ENCODE results near the gene PLXDC2.

PLXDC2 gene

DNA sequence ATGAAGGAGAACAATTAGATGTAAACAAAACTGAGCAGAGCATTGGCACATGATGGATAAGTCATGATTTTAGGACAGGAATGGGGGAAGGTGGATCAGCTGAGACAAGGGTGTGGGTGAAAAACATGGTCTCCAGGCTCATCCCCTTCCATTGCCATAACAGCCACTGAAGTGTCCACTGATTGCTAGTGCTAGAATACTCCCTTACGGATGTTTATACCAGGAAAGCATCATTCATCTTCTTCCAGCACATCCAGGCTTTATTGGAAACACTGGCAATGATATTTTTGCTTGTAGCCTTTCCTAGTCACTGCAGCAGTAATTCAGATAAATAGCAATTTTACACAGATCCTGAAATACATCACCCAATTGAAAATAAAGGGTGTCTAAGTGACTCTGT, 259.5 kb downstream of the PLXDC2 start:
- no peak for DNase-seq

DNA sequence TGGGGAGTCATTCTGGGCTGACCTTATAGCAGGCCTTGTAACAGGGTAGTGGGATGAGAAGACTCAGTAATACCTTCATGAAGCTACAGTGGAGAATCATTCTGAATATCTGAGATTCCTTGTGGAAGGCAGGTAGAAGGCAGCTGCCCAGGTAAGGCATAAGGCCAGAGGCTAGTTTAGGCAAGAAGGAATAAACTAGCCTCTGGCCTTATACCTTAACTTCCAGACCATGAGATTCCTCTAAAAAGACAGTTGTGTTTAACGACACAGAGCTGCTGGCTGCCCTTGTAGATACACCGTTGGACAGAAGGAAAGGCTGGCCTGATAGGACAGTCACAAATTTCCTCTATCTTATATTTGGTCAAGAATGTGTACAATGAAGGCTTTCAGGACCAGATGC, 268.2 kb downstream of the PLXDC2 start:
- DNase-seq: no peak

DNA sequence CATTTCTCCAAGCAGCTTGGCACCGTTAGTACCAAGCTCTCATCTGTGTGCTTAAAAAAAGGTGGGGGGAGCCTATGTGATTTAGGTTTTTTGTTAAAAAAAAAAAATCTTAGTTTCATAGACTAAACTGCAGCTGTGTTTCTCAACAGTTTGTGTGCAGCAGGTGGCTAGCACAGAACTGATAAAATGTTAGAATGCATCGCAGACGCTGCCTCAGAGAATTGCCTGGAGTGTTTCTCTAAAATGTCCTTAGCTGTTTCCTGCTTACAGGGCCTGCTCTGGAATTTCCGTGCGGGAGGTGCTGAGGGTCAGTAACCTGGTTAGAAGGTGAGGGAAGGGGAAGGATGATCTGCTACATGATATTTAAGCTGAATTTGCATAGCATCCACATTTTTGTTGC, 268.9 kb downstream of the PLXDC2 start:
- DNase-seq: no peak

DNA sequence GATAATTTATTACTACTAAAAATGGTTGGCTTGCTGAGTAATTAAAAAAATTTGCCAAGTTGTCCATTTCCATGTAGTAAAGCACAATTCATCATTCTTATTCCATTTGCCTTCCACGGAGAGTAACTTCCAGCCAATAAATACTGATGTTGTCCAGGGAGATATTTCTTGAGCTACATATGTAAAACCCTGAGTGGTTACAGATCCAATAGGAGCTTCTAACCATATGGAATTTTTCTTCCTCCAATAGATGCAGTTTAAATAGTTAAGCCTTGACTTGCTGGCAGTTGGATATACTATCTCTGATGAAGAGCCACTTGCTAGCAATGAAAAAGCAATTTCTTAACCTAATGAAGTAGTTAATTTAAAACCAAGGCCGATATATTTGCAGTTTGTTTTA, 271.1 kb downstream of the PLXDC2 start:
- DNase-seq: no peak

DNA sequence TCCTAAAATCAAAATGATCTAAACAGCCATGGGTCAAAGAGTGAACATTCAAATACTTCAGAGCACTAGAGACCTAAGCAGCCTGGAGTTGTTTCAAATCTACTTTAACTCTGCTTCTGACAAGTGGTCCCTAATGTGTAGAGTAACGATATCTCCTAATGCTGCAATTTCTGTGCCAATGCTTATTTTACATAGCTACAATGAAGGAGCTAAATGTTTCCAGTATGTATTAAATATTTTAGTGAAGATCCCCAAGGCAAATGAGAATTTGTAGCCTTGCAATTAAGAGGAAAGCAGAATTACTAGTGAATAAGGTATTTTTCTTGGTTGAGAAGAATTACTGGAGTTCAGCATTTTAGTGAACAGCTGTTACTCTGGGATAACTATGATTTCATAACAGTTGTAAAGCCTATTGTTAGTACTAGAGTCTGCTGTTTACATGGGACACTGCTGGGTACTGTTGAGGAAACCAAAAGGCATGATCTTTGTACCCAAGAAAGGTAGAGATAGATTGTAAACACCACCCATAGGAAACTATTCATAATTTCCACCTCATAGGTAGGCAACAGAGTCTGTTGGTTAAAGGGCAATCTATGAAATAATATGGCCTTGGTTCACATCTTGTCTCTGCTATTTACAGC, 271.9 kb downstream of the PLXDC2 start:
- no peak for DNase-seq

DNA sequence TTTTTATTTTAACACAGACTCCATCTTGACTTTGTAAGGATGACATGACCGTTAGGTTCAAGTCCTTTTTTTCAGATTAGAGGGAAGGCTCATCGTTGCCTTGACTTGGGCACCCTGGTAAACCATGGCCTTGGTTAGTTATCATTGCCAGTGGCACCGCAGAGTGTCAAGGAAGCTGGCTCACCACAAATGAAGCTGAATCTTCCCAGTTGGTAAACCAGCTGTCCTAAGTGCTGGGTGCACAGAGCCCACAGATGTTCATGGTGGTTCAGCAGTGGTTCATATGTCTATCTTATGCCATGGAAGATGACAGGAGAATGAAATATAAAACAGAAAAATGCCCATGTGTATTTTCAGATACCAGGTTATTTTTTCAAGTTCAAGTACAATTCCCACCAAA, 273.6 kb downstream of the PLXDC2 start:
- no peak for DNase-seq

DNA sequence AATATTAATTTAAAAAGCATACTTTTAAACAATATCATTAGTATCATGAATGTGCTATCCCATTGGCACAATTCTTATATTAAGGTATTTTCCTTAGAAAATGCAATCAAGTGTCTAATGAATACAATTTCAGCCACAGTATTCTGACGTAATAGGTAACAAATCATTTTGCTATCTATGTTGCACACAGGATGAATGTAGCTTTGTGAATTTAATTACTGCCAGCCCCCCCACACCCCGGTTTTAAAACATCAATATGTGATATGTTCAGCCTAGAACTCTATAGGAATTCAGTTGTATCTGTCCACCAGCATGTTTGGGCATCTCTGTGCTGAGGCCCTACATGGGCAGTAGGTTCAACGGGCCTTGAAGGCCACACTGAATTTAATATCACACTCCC, 274.6 kb downstream of the PLXDC2 start:
- DNase-seq: no peak

DNA sequence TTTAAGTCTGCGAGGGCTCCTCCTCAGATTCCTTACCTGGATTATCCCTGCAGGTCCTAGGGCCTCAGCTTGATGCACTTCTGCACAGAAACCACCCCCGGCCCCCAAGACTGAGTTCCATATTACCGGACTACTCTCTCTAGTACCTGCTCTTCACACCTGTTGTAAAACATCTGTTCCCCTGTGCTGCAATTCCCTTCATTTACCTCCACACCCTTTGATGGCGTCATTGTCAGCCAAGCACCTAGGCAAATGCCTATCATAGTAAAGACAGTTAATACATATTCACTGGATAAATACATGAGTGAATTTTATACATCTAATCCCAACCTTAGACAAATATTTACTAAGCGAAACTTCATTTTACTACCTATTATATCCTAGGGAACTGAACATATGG, 275.5 kb downstream of the PLXDC2 start:
- DNase-seq: no peak

DNA sequence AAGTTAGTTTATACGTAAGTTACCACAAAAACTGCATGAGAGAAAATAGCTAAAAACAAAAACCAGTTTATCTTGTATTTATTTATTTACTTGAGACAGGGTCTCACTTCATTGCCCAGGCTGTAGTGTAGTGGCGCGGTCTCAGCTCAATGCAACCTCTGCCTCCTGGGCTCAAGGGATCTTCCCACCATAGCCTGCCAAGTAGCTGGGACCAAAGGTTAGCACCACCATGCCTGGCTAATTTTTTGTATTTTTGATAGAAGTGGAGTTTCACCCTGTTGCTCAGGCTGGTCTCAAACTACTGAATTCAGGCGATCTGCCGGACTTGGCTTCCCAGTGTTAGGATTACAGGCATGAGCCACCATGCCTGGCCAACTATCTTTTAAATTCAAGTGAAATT, 277.4 kb downstream of the PLXDC2 start:
- no peak for DNase-seq

DNA sequence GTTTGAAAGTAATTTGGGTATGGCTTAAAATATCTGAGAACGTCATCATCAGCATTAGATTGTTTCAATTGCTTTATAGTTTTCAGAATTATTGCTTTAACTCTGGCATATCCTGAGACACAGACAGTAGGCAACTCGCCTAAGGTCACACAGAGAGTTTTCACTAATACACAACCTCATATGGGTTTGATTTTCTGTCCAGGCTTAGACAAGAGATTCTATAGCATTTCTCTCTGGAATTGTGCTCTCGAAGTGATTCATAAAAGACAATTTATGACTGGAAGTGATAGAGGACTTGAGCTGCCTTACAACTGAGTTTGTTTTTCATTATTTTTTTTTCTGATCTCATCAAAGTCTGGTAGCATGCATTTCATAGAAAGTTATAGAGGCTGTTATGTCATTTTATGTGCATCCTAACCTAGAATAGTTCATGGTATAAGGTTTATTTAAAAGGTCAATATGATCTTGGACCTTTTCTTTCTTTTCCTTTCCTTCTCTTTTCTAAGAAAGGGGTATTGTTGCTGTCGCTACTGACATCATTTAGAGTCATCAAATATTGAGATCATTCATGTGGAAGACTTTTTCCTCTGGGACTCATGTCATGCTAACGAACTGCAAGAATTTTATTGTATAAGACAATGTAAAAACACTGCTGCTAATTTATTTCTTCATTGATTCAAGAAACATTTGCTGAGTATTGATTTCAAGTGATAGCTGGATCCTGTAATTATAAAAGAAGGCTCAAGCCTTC, 278.2 kb downstream of the PLXDC2 start:
- DNase-seq: no peak

DNA sequence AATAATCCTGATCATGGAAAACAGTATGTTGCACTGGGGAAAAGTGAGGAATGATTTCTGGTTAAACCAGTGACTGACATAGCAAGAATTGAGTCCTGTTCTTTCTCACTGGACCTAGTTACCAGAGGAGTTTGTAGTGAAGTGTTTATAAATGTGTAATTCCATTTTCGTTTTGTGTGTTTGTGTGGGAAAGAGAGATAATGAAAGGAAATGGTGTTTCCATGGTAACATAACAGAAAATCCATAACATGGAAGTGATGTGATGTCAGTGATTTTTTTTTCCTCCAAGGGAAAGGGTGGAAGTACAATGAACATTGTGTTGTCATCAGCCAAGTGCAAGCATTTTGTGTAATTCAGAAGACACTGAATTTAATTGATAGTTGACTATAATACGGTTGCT, 283.9 kb downstream of the PLXDC2 start:
- DNase-seq: no peak

DNA sequence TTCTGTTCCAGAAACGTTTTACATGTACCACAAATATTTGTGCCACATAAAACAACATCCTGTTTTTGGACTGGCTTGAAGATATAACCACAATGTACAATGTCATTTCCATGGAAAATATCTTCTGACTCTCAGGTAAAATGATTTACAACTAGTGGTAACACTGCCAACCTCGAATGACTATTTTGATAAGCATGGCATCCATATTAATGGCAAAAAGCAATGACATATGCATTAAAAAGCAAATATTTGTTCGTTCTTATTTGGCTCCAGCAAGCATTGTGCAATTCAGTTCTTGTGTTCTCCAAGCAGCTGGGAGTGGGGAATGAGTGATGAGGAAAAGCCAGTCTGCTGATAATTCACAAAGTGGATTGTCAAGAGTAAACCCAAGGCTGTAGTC, 289.0 kb downstream of the PLXDC2 start:
- no peak for DNase-seq

DNA sequence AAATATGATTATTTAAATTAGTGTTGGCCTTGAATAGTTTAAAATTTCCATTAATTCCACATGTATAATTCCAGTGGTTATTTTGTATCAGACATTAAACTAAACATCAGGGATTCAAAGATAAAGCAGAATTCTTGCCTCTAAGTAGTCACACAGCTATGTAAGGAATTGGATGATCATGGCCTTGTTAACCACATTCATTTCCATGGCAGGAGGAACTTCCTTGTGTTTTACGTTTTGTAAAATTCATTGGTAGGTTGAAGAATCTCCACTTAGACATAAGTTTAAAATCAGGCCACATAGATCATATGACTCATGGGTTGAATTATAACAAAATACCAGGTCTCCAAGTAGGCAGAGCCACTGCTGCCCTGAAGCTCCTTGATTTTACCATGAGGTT, 289.7 kb downstream of the PLXDC2 start:
- no peak for DNase-seq

DNA sequence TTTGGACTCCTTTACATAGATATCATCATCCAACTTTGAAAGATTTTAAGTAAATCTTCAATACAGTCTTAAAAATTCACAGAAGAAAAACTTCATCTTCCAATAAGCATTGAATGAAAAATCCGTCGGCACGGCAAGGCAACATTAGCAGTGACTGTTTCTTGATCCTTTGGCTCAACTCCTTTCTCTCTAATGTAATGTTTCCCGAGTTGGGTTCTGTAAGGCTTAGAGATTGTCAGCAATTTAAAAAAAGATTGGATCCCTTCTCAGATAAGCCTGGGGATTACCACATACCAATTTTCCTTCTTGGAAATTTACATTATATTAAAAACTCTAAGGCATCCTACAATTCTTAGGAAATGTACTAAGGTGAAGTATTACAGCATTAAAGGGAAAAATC, 291.8 kb downstream of the PLXDC2 start:
- DNase-seq: no peak

DNA sequence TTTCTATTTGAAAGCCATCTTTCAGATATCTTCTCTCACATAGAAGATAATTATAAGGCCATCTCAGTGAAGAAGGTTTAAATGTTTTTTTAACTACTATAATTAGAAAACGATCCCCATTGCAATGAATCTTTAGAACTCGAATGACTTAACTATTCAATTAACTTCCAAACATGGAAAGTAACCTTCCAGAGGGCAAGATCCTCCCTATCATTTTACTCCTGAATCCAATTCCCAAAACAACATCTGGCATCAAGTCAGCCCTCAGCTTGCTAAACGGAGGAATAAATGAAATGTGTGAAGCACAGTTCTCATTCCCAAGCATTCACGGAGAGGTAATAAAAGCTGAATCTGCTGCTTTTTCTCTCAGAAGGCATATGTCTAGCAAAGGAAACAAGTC, 293.4 kb downstream of the PLXDC2 start:
- DNase-seq: no peak

DNA sequence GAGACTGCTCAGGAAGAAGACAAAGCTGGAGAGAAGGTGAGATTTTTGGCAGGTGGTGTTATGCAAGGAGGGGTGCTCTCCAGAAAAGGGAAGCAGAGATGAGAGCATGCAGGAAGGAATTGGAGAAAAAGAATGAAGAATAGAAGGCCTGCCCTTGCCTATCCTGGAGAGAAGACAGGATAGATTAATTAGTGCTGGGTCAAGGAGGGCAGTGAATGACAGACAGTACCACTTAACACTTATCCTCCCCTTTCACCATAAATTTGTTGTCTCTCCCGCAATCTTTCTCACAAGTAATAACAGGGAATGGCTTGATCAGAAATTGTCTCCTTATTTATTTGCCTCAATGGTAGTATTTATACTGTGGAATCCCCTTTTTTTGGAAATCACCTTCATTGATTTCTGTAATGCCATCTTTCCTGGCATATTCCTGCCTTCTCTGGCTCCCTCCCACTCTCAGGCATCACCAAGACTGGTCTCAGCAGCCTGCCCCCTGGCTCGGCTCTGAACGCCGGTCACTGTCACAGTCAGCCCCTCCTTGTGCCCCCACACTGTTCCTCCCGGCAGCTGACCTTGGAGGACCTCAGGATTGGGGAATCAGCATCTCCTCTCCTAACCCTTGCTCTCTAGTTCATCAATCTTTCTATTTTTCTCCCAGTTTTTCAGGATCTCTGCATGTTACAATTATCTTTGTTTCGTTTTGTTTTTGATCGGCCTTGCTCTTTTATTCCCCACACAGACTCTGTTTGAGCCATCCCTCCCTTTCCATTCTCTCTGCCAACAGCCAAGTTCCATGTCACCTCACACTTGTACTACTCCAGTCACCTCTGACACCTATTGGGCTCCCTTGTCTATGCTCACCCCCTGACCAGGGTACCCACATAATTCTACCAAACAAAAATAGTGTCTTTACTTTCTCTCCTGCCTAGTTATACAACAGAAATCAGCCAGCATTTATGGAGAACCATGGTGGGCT, 294.2 kb downstream of the PLXDC2 start:
- DNase-seq: no peak

DNA sequence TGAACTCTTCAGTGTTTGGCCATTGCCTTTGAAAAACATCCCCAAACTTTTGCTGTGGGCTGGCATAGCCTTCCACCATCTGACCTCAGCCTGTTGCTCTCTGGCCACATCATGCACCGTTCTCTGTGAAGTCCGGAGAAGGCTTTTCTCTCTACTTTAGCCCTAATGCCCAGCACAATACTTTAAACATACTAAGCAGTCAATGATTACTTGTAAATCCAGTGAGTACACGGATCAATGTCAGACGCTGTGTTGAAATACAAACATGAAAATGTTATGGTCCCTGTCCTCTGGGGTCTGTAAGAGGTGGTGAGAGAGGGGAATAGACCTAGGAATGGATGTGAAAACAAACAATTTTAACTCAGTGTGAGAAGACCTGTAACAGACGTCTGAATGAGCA, 297.9 kb downstream of the PLXDC2 start:
- DNase-seq: no peak

DNA sequence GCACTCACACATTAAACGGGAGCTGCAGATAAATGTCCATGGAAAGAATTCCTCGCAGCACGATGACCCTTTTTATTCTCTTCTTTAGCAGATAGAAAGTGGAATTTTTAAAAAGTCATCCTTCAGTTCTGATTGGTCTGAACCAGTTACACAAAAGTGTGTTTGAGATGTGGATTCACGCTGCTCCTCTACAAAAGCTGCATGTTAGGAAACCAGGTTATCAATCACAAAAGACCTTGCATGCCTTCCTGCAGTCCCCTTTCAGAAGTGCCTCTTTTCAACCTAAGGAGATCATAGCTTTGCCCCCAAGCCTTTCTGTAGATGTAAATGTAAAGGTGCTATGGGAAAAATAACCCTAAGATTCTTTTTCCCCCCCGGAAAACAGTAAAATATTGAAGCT, 299.7 kb downstream of the PLXDC2 start:
- no peak for DNase-seq

DNA sequence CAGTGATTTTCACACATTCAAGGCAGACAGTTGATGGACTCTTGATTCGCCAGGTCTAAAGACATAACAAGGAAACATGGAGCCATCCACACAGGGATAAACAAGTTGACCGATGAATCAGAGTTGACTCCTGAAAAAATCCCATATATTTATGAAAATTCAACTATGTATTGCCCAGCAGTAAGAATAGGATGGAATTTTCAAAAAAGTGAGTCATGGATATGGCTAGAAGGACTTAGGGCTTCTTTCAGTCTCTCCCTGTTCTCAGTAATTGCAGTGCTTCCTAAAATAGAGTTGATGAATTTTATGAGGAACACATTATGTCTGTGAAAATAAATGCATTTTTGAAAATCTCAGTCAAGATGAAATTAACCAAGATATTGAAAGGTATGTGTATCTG, 301.2 kb downstream of the PLXDC2 start:
- no peak for DNase-seq

DNA sequence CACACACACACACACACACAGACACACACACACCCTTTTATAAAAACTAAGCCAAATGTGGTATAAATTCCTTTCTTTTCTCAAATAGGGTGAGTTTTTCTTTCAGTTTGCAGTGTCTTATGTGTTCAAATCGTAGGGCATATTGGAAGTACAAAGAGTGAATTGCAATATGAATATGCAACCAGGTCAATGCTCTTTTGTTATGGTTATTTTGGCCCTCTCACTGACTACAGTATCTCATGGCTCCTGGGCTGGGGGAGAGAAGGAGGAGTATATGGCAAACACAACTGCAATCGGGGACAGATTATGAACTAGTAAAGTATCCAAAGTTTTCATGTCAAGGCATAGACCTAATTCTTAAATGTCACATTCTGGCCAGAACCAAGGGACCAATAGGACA, 301.9 kb downstream of the PLXDC2 start:
- no peak for DNase-seq

DNA sequence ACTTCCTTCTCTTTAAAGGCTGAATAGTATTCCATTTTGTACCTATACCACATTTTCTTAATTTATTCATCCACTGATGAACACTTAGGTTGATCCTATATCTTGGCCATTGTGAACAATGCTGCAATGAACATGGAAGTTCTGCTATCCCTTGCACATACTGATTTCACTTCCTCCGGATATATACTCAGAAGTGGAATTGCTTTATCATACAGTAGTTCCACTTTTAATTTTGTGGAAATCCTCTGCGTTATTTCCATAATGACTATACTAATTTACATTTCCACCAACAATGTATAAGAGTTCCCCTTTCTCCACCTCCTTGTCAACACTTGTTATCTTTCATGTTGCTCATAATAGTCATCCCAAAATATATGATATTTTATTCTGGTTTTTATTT, 312.6 kb downstream of the PLXDC2 start:
- no peak for DNase-seq

DNA sequence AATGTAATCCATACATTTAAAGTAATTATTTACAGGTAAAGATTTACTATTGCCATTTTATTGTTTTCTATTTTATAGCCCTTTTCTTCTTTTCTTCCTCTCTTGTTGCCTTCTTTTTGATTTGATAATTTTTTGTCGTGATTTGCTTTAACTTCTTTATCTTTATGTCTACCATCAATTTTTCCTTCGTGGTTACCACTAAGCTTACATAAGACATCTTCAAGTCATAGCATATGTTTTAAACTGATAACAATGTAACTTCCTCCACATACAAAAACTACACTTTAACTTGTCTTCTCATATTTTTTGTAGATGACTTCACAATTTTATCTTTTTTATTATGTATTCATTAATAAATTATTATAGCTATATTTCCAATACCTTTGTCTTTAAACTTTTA, 316.6 kb downstream of the PLXDC2 start:
- no peak for DNase-seq

DNA sequence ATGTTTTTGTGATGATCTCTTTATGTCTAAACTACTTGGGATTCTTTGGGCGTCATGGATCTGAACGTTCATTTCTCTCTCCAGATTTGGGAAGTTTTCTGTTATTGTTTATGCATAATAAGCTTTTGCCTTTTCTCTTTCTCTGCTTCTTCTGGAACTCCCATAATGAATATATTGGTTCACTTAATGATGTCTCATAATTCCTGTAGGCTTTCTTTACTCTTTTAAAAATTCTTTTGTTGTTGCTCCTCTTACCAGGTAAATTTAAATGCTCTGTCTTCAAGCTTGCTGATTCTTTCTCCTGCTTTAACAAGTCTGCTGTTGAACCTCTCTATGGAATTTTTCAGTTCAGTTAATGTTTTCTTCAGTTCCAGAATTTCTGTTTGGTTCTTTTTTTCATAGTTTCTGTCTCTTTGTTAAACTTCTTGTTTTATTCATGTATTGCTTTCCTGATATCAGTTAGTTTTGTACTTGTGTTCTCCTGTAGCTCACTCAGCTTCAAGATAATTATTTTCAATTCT, 317.5 kb downstream of the PLXDC2 start:
- DNase-seq: no peak

DNA sequence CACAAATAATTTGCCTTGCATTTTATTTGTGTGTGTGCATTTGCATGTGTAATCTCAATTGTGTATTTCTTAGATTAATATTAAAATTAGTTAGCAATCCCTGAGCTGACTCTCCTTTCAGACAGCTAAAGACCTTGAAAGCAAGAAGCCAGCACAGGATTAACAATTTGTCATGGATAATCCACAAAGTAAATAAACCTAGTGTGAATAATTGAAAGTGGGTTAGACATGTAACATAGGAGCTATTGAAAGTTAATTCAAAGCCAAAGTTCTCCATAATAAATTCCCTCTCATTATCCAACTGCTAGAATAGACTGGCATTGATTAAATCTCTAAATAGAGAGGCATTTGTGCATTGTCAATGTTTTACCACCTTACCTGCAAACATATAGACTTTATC, 326.1 kb downstream of the PLXDC2 start:
- DNase-seq: no peak

Data from activated CD8-positive, alpha-beta memory T cell treated with anti-CD3 and anti-CD28 coated beads, Interleukin-2, amount 50 U/mL, for 48 hours (primary cell).